Measurements from ENCODE around the gene TBPL1.
"Not testable (repeated sequence)": the region's sequence is repeated elsewhere in the genome, so short reads cannot be mapped to it uniquely, and the experiment has no call there.

DNA sequence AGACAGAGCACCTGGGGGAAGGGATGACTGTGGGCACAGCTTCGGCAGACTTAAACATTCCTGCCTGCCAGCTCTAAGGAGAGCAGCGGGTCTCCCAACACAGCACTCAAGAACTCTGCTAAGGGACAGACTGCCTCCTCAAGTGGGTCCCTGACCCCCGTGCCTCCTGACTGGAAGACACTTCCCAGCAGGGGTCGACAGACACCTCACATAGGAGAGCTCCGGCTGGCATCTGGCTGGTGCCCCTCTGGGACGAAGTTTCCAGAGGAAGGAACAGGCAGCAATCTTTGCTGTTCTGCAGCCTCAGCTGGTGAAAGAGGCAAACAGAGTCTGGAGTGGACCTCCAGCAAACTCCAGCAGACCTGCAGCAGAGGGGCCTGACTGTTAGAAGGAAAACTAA lies 21.8 kb upstream of the TBPL1 start:
- TF ChIP-seq, protein P1, sequence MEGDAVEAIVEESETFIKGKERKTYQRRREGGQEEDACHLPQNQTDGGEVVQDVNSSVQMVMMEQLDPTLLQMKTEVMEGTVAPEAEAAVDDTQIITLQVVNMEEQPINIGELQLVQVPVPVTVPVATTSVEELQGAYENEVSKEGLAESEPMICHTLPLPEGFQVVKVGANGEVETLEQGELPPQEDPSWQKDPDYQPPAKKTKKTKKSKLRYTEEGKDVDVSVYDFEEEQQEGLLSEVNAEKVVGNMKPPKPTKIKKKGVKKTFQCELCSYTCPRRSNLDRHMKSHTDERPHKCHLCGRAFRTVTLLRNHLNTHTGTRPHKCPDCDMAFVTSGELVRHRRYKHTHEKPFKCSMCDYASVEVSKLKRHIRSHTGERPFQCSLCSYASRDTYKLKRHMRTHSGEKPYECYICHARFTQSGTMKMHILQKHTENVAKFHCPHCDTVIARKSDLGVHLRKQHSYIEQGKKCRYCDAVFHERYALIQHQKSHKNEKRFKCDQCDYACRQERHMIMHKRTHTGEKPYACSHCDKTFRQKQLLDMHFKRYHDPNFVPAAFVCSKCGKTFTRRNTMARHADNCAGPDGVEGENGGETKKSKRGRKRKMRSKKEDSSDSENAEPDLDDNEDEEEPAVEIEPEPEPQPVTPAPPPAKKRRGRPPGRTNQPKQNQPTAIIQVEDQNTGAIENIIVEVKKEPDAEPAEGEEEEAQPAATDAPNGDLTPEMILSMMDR (IDR thresholded peaks at IDR 0.05) = not testable (repeated sequence)
- TF ChIP-seq POLR2A (IDR thresholded peaks at IDR 0.05) = not testable (repeated sequence)

All from tibial nerve (tissue), 3 donors.